Measurements from ENCODE around the gene COG7.

The COG7 gene

DNA sequence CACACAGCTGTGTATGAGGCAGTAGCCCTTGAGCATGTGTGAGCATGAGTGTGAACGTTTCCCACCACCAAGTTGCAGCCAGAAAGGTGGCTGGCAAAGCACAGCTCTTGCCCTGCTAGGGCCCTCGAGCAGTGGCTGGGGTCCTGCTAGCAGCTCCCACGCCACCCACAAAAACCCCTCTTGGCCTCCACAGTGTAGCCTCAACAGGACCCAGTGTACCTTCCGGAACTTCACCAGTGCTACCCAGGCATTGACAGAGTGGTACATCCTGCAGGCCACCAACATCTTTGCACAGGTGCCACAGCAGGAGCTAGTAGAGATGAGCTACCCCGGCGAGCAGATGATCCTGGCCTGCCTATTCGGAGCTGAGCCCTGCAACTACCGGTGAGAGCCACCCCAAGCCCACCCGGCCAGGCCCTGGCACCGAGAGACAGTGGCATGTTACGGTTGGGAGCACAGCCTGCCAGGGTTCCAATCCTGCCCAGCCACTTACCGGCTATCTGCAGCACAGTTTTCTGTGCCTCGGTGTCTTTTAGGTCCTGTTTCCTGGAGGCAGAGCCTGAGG lies 97.8 kb downstream of the COG7 start:
- no peak for DNase-seq

DNA sequence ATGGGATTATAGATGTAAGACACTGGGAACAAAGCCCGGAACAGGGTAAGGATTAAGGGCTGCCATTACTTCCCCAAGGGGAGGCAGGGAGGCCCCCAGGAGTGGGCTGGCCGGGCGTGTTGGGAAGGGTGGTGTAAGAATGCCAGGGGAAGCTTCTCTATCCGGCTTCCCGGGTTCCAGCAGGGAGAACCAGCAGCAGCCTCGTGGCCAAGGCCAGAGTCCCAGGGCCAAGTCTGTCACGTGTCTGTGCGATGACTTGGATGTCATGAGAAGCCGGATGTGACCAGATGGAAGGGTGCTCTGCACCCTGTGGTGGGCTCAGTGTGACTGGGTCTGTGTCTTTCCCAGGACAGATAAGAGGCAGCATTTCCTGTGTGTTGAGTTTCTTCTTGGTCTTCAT lies 98.7 kb downstream of the COG7 start:
- DNase-seq = no peak

DNA sequence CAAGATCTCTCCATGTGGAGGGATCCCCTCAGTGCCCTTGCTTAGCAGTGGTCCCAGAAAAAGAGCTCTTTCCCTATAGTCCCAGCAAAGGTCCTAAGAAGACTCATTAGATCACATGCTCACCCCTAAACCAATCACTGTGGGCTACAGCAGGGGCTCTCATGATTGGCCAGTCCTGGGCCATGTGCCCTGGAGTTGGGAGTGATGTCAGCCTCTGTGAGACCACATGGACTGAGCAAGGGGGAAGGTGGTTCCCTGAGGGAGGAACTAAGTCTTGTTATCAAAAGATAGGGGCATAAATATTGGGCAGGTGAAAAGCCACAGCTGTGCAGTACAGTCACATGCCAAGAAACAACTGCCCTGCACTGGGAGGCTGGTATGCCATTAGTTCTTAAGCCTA lies 99.5 kb downstream of the COG7 start:
- no peak for DNase-seq

DNA sequence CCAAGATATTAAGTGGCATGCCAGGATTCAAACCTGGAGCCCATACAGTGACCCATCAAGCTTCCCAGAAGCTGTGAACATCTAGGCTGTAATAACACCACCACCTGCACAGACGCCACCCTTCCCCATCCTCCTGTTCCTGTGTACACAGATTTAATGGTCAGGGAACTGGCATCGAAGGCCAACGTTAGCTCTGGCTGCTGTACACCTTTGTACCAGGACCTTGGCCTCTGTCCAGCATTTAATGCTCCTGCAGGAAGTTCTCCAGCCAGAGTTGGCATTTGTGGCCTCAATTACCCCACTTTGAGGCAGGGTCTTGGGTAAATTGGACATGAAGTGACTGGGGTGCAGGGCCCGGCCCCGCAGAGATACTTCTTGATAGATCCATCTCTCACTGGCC lies 101.6 kb downstream of the COG7 start:
- DNase-seq = no peak

DNA sequence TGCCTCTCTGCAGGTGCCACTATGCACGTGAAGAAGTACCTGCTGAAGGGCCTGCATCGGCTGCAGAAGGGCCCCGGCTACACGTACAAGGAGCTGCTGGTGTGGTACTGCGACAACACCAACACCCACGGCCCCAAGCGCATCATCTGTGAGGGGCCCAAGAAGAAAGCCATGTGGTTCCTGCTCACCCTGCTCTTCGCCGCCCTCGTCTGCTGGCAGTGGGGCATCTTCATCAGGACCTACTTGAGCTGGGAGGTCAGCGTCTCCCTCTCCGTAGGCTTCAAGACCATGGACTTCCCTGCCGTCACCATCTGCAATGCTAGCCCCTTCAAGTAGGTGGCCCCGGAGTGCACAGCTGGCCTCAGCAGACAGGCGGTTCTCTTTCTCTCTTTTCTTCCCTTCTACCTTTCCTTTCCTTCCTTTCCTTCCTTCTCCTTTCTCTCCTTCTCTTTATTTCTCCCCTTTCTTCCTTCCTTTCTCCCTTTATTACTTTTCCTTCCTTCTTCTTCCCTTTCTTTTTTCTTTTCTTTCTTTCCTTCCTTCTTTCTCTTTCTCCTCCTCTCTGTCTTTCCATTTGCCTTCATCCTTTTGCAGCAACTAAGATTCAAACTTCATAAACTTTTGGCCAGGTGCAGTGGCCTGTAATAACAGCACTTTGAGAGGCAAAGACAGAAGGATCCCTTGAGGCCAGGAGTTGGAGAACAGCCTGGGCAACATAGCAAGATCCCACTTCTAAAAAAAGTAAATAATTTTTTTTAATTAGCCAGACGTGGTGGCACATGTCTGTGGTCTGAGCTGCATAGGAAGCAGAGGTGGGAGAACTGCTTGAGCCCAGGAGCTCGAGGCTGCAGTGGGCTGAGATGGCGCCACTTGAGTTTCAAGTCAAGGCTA lies 104.2 kb downstream of the COG7 start:
- DNase-seq = no peak

DNA sequence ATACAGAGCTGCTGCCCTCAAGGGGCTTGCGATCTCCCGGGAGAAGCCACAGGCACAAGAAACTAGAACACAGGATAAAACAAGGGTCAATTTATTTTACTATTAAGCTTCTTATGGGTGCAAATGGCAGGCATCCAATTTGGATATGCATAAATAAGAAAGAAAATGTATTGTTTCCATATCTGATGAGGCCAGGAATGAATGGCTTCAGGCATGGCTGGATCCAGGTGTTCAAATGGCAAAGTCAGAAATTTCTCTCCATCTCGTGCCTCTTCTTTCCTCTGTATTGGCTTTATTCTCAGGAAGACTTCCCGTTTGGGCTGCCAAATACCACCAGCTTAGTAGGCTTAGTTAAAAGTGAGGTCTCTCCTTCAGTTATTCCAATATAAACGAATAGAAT lies 107.8 kb downstream of the COG7 start:
- DNase-seq = no peak

DNA sequence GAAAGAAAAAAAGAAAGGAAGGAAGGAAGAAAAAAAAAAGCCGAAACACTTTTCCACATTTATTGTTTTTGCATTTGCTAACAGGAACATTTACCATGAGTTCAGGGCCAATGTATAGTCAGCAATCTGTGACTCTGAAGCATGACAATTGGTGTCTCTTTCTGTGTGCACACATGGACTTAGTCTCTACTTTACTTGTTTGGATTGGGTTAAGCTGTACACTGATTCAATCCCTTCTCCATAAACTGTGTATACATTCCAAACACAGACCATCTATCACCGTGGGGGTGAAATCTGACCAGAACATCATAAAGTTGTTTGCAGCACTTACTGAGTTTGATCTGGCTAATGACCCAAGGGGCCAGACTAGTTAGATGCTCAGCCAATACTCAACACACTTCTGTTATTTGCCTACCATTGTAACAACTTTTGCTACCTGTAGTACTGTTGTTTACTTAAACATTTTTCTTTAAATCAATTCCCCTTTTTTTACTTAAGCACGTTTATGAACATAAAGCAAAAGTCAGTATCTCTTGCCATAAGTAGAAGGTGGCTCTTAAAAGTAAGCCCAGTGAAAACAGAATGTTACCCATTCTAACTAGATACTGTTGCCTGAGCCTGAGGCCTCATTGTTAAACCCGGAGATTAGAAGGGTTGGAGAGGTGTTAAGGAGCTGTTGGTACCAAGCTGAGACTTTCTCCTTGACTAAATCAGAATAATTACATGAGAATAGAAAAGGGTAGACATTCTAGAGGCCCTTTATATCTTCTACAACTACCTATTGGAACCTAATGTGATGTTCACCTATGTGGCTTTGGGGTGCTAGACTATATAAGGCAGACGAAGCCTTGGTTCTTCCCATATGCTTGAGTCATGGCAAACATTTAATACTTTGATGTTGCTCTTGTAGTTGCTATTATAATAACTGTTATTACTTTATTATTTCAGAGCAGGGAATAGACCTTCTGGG lies 109.1 kb downstream of the COG7 start:
- DNase-seq = no peak

DNA sequence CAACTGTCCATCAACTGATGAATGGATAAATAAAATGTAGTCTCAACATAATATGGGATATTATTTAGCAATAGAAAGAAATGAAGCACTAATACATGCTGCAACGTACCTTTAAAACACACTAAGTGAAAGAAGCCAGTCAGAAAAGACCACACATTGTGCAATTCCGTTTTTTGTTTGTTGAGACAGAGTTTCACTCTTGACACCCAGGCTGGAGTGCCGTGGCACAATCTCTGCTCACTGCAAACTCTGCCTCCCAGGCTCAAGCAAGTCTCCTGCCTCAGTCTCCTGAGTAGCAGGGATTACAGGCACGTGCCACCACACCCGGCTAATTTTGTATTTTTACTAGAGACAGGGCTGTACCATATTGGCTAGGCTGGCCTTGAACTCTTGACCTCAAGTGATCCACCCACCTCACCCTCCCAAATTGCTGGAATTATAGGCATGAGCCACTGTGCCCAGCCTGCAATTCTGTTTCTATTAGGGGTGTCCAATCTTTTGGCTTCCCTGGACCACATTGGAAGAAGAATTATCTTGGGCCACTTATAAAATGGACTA lies 110.8 kb downstream of the COG7 start:
- no peak for DNase-seq

DNA sequence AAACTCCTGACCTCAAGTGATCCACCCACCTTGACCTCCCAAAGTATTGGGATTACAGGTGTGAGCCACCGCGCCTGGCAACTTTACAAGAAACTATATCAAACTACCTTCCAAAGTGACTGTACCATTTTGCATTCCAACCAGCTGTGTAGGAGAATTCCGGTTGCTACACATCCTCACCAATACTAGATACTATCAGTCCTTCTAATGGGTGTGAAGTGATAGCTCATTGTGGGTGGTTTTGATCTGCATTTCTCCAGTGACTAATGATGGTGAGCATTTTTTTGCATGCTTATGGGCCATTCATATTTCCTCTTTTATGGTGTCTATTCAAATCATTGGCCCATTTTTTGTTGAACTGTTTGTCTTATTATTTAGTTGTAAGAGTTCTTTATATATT lies 113.2 kb downstream of the COG7 start:
- no peak for DNase-seq

Measured in CD4-positive, alpha-beta T cell treated with Interleukin-21 for 1 hour (primary cell).